IPS-18c (cell line): ENCODE data around the gene YLPM1.

Experiments used
- H3K4me3 ChIP-seq: 2 replicates; pipeline ENCODE4 v1.7.0; 2013; ENCODE audit warnings: low read depth, mild to moderate bottlenecking, low read length, moderate library complexity; ENCODE audit not compliant: insufficient read depth
- H3K9me3 ChIP-seq: one replicate; pipeline ENCODE4 v1.6.1; 2013; ENCODE audit warnings: mild to moderate bottlenecking, low read length, moderate library complexity; ENCODE audit not compliant: control insufficient read depth, insufficient read depth

YLPM1 gene

GRCh38 chr14:74832849-74833248, 69.7 kb downstream of the YLPM1 start:
- H3K4me3 ChIP-seq = no peak overlapping the region
- H3K9me3 ChIP-seq = no peaks in the 10 kb centered on the region

- Histone ChIP-seq H3K9me3 (no peaks in the 10 kb centered on the region), H3K4me3 (no peak overlapping the region)
These were observed 71.7 kb downstream of the YLPM1 start for GRCh38 chr14:74834692-74835392.

DNA sequence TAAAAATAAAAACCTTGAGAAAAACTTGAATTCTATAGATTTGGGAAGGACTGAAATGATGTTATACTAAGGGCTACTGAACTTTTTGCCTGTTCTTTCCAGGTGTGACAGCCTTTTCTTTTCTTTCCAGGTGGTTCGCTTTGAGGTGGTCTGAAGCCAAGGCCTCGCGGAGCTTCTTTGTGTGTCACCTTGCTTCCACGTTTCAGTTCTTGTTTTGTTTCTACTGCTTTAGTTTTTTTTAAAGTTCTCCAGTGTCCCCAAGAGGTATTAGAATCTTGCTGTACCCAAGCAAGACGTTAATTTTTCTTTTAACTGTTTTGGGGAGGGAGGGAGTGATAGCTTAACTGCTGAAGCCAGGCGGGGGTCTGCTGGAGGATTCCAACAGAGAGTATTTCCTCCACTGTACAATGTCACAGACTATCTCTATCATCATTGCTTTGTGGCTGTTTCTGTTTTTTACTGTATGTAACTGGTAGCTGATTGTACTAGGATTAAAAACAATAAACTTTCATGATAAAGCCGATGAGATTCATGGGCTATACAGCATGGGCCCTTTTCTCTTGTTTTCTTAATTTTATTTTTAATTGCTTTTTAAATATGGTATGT, 72.6 kb downstream of the YLPM1 start:
- H3K4me3 ChIP-seq = no peak overlapping the region
- no peaks in the 10 kb centered on the region for H3K9me3 ChIP-seq

- H3K9me3 ChIP-seq = no peaks in the 10 kb centered on the region
- no peak overlapping the region for H3K4me3 ChIP-seq
These were observed 73.3 kb downstream of the YLPM1 start for GRCh38 chr14:74836251-74836960.

GRCh38 chr14:74838166-74838565, 75.0 kb downstream of the YLPM1 start:
- Histone ChIP-seq H3K9me3 (no peaks in the 10 kb centered on the region), H3K4me3 (no peak overlapping the region)

GRCh38 chr14:74840603-74841030, 77.5 kb downstream of the YLPM1 start:
- Histone ChIP-seq H3K4me3 (no peak overlapping the region), H3K9me3 (no peaks in the 10 kb centered on the region)

DNA sequence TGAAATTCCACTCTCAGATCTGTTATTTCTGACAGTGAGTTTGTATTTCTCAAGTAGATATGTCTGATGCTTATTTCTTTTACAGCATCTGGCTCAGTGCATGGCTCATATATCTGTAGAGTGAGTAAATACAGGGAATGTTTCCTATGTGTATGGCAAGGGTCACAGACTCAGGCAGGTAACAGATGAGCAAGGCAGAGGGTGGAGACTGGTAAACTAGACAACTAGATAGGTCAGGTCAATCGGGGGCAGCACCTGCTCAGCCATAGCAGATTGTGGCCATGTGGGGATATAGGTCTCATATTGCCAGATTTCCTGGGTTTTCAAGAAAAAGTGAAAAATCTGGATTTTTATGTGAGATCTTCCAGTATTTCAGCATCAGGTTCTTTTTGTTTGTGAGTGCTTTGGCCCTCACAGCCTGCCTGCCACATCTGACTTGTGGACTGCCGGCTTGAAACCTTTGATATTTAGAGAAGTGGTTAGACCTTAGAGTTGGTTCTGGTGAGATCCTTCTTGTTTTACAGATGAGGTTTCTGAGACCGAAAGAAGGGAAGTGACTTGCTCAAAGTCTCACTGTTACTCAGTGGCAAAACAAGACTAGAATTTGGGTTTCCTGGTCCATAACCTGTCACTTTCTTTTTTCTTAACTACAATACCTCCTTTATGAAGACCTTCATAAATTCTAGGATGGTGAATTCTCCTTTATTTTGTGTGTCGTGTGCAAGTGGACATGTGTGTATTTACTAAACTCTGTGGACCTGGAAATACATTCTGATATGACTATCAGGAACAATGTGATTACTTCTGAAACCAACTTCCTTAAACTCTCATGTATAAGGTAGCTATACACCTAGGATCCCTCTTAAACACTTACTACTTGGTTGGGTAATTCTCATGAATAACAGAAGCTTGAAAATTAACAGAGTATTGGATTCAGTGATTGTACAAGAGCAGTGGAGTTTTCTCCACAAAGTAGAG, 78.4 kb downstream of the YLPM1 start:
- no peak overlapping the region for H3K4me3 ChIP-seq
- H3K9me3 ChIP-seq = no peaks in the 10 kb centered on the region

- H3K9me3 ChIP-seq = no peaks in the 10 kb centered on the region
- no peak overlapping the region for H3K4me3 ChIP-seq
These were observed 80.5 kb downstream of the YLPM1 start for GRCh38 chr14:74843653-74844052.

GRCh38 chr14:74846168-74846567, 83.1 kb downstream of the YLPM1 start:
- Histone ChIP-seq H3K4me3 (no peak overlapping the region), H3K9me3 (no peaks in the 10 kb centered on the region)

GRCh38 chr14:74846968-74847665, 84.0 kb downstream of the YLPM1 start:
- no peak overlapping the region for H3K4me3 ChIP-seq

DNA sequence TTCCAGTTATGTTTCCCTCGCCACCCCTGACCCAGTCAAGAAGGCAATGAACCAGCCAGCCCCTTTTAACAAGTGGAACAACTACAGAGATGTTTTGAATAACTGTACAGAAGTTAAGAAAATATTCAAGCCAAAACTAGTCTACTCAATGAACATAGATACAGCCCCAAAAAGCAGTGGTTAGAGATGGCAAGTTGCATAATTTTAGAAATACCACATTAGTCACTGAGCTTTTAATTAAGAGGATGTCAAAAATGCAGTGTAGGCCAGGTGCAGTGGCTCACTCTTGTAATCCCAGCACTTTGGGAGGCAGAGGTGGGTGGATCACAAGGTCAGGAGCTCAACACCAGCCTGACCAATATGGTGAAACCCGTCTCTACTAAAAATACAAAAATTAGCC, 85.7 kb downstream of the YLPM1 start:
- Histone ChIP-seq H3K4me3 (no peak overlapping the region), H3K9me3 (no peaks in the 10 kb centered on the region)

More at GRCh38 chr14:74846968-74847665, 84.0 kb downstream of the YLPM1 start:
- H3K9me3 ChIP-seq = no peaks in the 10 kb centered on the region

GRCh38 chr14:74852922-74853530, 89.9 kb downstream of the YLPM1 start:
- Histone ChIP-seq H3K9me3 (no peaks in the 10 kb centered on the region), H3K4me3 (no peak overlapping the region)

- Histone ChIP-seq H3K4me3 (no peak overlapping the region), H3K9me3 (no peaks in the 10 kb centered on the region)
These were observed 90.5 kb downstream of the YLPM1 start for GRCh38 chr14:74853581-74853980.

DNA sequence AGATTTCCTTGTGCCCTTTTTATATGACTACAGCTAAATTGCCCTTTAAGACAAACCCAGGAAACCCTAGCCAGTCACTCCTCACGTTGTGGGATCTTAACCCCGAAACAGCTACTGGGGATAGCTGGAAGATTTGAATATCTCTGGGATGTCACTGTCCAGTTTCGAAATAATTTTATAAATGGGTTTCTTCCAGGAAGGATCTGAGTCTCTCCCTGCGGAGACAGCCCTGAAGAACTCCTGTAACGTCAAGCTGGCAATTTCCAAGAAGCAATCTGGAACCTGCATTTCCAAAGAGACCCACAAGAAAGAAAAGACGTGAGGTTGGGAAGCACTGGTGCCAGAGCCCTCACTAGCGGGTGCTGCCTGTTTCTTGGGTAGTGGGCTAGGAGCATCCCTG, 91.9 kb downstream of the YLPM1 start:
- Histone ChIP-seq H3K4me3 (no peak overlapping the region), H3K9me3 (no peaks in the 10 kb centered on the region)

GRCh38 chr14:74855945-74856344, 92.8 kb downstream of the YLPM1 start:
- H3K9me3 ChIP-seq = no peaks in the 10 kb centered on the region
- H3K4me3 ChIP-seq = no peak overlapping the region

- Histone ChIP-seq H3K4me3 (no peak overlapping the region), H3K9me3 (no peaks in the 10 kb centered on the region)
These were observed 93.2 kb downstream of the YLPM1 start for GRCh38 chr14:74856366-74856765.
